ENCODE measurements around the gene DMRT1.

The DMRT1 gene

DNA sequence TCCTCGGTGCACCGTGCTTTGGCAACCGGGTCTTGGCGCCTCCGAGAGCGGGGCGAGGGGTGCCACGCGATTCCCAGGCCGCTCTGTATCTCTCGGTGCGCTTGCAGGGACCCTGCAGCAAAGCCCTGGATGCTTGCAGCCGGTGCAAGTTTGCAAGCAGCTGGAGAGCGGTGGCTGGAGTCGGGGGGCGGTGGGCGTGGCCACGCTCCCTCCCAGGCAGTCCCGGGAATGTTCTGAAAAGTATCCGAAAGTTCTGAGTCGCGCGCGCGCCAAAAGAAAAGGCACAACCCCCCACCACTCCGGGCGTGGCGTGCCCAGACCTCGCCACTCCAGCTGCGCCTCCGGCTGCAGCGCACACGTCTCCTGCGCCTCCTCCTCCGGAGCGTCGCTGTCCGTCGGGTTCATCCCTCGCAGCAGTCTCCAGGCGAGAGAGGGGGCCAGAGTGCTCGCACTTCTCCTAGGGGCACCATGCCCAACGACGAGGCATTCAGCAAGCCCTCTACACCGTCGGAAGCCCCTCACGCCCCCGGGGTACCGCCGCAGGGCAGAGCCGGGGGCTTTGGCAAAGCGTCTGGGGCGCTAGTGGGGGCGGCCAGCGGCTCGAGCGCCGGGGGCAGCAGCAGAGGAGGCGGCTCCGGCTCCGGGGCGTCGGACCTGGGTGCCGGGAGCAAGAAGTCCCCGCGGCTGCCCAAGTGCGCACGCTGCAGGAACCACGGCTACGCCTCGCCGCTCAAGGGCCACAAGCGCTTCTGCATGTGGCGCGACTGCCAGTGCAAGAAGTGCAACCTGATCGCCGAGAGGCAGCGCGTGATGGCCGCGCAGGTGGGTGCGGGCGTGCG, at the start of gene DMRT1:
Gene DMRT1 (plus strand): TSS at position 327 of the 839 bp plus-strand sequence. CDS start 142 bp downstream, at position 469.
- no peak for DNase-seq

DNA sequence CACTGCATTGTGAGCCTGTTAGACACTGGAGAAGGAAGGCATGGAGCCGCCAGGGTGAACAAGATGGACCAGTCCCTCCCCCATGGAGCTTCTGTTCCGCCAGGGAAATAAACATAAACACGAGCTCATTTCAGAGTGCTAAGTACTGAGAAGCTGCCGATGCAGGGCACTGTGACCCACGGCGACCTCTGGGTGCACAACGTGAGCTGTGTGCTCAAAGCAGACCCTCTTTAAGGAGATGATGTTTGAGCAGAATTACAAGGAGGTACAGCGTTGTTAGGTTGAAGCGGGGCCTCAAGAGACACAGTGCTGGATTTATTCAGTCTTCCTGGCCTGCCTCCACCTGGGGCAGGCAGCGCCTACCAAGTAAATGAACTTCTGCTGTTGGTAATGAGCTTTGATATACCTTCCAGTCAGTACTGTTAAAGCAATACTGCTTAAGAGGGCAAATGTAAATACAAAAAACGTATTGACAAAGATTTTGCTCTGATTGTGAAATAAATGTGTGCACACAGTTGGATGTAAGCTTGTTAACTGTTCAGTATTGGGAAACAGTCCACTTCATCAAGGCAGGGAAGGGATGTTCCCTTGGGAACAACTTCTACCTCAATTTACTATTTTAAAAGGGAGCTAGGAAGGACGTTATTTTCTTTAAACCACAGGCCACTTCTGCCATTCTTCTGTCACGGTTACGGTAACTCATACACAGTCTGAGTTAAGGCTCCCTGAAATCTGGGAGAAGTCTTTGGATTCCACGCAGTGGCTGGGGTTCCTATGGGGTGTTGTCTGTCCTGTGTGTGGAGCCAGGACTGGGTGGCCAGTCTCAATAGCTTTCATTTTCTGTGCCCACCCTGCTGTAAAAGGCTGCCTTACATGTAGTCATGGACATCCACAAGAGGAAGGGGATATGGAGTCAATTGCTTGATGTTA, 48.9 kb upstream of the DMRT1 start:
- no peak for DNase-seq

DNA sequence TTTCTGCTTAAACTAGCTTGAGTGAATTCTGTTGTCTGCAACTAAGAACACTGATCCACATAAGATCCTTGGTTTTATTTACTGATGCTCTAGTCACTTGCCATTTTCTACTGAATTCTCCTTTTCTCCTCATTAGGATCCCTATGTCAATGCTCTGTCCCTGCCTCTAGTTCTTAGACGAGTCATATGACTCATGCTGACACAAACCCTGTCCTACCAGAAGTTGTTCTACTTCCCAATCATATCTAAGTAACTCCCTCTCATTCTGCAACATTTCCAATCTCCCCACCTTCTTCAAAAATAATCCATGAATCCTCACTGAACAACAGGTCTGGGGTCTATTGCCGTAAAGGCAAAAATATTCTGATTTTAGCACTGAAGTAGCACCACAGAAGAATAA, 47.1 kb upstream of the DMRT1 start:
- no peak for DNase-seq

DNA sequence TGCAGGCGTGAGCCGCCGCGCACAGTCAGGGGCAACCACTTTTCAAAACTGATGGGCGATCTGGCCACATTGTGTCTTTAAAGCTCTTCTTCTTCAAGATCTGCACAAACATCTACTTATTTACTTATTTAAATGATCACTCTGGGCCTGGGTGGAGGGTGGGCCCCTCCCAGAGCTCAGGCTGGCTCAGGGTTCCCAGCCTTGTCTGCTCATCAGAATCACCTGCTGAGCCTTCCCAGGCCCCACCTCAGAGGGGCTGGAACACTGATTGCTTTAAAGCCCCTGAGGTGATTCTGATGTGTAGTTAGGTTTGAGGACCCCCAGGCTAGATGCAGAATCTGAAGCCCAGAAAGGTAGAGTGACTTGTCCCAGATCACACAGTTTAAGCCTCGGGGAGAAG, 45.6 kb upstream of the DMRT1 start:
- DNase-seq, result no peak

DNA sequence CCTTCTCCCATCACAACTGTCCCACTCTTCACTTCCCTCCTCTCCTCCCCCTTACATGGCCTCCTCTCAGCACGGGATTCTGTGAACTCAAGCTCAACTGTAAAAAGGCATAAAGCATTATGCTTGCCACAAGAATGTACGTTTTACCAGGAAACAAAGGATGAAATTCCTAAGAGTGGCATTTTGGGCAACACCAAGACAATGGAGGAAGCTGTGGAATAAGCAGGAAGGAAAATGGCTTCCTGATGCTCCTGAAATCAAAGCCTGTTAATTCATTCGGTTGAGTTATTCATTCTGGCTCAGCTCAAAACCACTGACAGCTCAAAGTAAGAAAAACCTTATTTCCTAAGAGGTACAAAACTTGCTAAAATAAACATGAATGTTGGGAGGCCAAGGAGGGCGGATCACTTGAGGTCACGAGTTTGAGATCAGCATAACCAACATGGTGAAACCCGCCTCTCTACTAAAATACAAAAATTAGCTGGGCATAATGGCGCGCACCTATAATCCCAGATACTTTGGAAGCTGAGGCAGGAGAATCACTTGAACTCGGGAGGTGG, 40.8 kb upstream of the DMRT1 start:
- DNase-seq, result no peak

DNA sequence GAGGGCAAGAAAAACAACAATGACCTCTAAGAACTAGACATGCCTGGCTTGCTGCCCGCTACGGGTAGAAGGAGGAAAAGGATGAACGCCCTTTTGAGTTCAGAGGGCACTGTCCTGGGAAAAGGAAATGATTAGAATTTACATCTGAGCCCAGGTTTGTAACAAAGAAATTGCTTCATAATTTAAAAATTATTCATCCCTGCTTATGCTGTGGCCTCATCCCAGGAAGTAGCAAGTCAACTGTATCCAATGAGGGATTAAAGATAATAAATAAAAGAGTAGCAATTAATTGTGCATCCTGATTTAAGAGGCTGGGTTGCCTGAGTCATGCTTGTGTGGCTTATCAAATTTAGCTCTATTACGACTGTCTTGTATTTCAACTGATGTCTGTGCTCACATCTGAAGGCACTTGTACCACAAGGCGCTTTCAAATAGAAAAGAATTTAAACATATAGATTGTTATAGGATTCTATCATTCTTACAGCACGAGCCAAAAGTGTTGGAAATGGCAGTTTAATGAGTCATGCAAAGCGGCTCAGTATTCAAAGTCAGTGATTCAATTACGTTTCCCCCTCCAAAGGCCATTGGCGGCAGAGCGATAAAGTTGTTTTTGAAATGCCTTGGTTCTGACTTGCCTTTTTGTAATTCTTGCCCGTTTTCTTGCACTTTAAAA, 40.0 kb upstream of the DMRT1 start:
- DNase-seq, result no peak

DNA sequence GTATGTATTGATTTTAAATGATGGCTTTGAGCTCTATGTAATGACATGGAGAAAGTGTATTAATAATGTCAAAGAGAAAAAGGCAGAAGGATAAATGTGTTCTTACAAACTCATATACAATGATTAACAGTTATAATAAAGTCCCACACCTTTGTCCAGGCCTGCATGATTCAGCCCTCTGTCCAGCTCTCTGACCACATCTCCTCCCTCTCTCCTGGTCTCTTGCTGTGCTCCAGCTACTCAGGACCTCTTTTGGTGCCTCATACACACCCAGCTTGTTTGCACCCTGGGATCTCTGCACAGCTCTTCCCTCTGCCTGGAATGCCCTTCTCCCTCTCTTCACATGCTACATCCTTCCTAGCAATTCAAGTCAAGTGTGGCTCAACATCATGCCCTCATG, 37.5 kb upstream of the DMRT1 start:
- DNase-seq, result no peak

DNA sequence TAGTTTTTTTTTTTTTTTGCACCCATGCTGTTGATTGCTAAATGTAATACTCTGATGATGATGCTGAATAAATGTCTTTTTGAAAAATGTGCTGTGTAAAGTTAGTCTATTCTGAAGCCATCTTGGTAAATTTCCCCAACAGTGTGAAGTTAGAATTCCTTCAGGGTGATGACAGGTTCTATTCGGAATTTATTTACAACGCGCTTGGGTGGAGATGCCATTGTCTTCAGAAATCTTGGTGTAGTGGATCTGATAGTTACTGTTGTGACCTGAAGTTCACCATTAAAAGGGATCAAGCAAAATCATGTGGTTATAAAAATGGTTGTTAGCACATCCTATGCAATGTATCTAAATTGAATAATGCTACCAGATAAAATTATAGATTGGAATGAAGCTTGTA, 36.3 kb upstream of the DMRT1 start:
- DNase-seq, result no peak

DNA sequence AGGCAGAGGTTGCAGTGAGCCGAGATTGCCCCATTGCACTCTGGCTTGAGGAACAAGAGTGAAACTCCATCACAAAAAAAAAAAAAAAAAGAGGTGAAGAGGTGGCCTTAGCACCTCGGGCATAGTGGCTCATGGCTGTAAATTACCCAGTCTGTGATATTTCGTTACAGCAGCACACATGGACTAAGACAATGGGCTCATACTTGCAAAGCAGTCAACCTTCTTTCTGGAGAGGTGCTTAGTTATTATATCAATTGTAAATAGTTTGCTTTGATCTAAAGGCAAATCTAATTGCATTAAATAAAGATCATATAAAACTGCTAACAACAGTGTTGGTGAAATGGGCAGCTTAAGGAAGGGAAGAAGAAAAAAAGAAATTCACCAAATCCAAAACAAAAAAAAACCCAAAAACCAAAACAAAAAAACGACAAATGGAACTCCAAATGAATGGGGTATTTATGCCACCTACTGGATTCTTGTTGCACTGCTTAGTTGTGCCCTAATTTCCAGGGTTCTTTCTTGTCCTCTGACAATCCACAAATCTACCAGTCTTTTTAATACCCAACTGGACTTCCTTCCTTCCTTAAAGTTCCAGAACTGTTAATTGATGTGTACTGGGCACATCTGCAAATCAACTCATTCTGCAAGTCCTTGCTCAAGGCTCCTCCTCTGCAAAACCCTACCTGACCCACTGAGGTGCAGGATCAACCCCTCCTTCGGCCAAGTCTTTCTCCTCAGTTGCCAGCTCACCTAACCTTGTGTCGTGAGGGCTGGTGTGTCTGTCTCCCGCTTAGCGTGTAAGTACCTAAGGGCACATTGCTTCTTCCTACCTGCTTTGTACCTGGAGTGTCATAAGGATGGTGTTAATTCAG, 35.0 kb upstream of the DMRT1 start:
- DNase-seq, result no peak

DNA sequence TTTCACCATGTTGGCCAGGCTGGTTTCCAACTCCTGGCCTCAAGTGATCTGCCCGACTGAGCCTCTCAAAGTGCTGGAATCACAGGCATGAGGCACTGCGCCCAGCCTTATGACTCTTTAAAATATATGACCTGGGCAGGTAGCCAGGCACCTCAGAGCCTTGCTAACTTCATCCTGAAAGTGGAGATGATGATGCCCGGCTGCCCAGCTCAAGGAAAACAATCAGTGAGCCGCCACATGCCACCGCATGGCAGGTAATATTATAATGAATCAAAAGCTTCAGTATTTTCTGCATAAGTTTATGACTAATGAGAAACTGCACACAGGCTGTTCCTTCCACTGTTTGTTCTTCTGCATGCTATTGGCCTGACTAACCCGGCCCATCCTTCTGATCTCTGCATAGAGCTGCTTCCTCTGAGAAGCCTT, 30.4 kb upstream of the DMRT1 start:
- no peak for DNase-seq

DNA sequence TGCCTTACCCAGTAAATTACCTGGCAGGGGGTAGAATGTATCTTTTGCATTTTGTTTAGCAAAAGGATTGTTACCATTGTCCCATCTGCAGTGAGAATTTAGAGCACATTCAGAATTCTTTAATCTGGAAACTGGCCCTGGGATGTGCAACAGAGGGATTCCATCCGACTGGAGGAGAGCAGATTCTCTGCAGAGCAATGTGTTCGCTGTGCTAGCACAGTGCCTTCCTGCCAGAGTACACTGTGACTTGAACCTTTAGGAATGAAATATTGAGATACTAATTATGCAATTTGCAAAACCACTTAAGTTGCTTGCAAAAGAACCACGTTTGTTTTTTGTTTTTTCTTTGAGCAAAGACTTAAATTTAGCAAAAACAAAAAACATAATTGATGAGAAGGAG, 22.5 kb upstream of the DMRT1 start:
- DNase-seq, result no peak

DNA sequence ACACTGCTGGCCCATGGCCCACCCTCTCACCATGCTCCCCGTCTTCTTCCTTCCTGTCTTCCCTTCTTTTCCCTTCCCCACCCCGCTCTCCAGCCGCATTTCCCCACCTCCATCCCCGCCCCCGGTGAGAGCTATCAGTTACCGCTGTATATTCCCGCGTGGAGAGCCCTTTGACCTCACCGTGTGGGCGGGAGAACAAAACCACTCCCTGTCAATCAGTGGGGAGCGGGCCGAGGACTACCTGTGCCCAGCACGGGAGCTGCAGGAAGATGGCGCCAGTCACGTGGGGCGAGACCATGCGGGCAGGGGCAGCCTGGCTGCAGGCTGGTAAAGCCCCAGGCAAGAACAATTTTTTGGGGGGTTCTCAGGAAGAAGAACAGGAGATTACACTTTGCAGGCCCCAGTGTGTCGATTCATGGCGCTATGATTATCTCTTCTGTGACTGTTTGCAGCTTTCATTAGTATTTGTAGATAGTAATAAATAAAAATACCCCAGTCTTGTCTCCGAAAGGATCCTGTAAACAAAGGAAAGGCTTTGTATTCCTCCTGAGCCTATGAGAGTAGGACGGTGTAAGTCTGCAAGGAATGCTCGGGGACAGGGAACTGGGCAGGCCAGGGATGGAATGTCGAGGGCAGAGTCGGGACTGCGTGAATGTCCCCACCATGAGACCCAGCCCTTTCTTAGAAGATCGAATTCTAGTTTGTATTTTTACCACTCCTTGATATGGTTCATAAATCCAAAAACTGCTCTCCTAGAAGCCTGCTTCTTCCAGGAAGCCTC, 14.8 kb upstream of the DMRT1 start:
- DNase-seq, result no peak

DNA sequence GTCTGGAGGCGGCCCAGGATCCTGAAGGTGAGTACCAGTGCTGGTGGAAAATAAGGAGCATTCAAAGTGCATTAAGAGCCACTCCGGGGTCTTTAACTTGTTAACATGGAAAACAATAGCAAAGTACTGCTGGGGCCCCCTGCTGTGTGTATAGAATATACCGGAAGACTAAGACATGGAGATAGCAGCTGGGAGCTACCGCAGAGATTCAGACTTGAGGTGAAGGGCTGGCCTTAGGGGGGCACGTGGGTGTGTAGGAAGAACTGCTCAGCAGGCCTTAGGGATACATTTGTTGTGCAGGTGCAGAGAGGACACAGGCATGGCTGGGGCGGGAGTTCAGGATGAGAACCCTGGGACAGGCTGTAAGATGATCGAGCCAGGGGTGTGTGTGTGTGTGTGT, 1.2 kb upstream of the DMRT1 start:
- DNase-seq, result no peak

DNA sequence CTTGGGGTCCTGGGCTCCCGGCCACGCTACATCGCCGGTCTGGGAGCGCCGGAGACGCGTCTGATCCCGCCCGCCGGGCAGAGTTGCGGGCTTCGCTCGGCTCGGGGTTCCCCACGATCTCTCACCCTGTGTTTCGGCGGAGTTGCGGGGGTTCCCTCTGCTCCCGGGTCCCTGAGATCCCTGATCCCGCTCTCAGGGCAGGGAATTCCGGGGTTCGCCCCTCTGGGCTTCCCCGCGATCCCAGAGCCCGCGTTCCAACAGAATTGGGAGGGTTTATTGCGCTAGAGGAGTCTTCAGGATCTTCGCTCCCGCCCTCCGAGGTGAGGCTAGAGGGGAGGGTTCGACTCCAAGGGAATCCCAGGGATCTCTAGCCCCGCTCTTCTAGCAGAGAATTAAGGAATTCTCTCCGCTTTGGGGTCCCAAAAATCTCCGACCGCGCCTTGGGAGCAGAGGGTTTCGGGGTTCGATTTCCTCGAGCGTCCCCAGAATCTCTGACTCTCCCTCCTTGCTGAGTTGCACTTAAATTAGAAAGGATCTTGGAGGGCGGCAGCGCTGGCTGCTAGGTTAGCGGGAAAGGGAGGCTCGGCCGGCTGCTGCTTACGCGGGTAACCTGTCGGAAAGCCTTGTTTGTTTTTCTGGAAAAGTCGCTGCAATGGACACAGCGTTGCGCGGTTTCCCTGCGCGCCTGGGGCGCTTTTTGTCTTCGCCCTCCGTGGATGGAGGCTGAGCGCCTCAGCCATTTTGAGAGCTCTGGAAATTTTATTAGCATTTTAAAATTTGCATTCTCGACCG, 1.3 kb downstream of the DMRT1 start:
- no peak for DNase-seq

DNA sequence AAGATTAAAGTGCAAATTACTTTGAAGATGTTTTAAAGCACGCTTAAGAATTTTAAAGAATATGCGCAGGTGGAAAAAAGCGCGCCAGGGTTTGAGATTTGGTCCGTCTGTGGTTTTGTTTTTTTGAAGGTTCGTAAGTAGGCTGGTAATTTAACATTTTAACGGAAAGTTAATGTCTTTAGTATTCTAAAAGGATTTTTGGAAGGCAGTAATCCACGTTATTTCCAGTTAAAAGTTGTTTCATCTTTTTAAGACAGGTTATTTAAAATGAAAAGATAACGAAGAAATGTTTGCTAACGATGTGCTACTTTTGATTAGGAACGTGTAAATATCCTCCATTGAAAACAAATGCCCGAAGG, 1.9 kb downstream of the DMRT1 start:
- DNase-seq, result no peak

DNA sequence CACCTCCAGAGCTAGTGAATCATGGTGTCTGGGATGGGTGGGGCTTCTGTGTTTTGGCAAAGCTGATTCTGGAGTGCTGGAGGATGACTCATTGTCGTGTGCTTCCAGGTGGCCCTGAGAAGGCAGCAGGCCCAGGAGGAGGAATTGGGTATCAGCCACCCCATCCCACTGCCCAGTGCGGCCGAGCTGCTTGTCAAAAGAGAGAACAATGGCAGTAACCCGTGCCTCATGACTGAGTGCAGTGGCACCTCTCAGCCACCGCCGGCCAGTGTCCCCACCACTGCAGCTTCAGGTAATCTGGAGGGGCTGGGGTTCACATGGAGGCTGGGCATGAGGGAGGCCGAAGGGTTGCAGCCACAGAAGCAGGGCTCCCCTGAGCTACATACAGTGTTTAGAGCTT, 5.4 kb downstream of the DMRT1 start:
- no peak for DNase-seq

DNA sequence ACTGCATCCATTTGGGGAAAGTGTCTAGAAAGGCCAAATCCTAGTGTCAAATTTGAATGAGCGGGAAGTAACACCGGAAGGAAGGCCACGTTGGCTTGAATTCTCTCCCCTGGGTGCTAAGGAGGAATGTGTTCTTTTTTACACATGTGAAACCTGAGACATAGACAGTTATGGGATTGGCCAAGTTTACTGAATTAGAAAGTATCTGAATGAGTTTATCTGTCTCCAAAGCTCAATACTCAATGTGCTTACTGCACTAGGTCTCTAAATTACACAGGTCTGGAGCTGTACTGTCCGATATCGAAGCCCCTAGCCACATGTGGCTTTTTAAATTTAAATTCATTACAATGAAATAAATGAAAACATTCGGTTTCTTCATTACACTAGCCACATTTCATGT, 6.0 kb downstream of the DMRT1 start:
- no peak for DNase-seq

DNA sequence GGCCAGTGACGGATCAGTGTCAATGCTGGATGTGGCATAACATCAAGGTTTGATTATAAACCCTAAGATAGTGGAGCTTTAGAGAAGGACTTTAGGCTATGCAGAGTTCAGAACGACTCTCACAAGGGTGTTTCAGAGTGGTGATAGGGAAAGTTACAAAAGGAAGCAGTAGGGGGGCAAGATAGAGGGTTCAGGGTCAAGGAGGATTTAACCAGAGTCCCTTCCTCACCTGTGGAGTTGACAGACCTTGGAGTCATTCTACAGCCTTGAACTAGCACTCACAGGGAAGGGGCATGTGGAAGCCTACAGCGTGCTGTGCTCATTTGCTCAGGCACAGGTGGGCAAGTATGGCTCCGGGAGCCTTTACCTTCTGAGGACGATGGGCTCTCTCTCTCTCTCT, 7.9 kb downstream of the DMRT1 start:
- DNase-seq, result no peak

DNA sequence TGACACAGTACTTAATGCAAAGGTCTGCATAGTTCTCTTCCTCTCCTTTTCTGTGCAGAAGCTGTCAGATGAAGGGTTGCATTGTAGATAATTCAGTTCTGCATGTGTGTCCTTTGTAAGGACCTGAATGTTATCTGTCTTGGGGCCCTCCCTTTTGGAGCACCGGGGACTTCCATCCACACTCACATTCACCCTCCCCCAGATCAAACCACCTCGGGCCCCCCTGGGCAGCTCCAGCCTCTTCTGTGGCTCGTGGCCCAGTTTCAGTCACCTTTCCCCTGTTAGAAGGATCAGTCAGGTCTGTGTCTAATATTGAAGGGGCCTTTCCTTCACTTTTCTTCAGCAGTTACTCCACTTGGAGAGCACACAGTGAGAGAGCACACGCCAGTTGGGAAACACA, 11.0 kb downstream of the DMRT1 start:
- DNase-seq, result no peak

DNA sequence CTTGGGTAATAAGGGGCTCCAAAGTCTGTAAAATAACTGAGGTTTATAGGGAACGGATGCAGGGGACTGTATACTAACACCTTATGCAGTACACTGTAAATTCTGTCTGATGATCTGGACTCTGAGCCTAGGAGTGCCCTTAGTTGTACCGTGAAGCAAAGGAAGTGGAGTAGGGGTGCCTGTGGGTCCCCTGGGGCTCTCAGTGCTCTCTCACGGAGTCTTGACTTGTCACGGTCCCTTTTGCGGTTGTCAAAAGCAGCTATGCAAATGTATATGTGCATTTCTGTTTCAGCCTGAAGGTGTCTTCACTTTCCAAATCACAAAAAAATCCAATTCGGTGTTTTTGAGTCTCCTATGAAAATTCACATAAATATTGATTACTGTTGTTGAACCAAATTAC, 17.8 kb downstream of the DMRT1 start:
- no peak for DNase-seq

DNA sequence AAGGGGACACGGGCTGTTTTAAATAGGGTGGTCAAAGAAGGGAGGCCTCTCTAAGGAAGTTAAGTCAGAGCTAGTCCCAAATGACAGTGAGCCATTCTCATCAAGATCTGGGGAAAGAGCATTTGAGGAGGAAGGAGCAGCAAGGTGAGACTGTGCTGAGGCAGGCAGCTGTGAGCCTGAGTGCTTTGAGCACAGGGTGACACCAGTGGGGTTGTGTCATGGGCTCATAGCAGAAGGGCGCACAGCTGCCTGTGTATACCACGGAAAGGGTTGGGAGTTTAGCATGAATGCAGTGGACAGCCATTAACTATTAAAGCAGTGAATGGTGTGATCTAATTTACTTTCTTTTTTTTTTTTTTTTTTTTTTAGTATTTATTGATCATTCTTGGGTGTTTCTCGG, 19.2 kb downstream of the DMRT1 start:
- DNase-seq, result no peak

Data from NCI-H187 treated with DMSO at 0.1 percent for 48 hours (cell line).